ENCODE measurements around the gene SNRPD1.
"Not testable (repeated sequence)": the region's sequence is repeated elsewhere in the genome, so short reads cannot be mapped to it uniquely, and the experiment has no call there.

The SNRPD1 gene

GRCh38 chr18:21629089-21629832 is 17.1 kb downstream of the SNRPD1 start:
- no peaks in the 10 kb centered on the region for H3K27me3 ChIP-seq (ENCODE audit: control insufficient read depth, insufficient read depth, low read length)
- TF ChIP-seq CTCF (IDR thresholded peaks at IDR 0.05) = no peak
- H3K4me2 ChIP-seq (ENCODE audit: low read length) = no peak overlapping the region
- no peaks in the 10 kb centered on the region for H3K4me1 ChIP-seq
- no peak overlapping the region for H2AFZ ChIP-seq
- no peaks in the 10 kb centered on the region for H3K9me3 ChIP-seq (ENCODE audit: control insufficient read depth, low read length)
- no peak overlapping the region for H3K27ac ChIP-seq
- no peaks in the 10 kb centered on the region for H3K36me3 ChIP-seq (ENCODE audit: control insufficient read depth, insufficient read depth, low read length)
- H3K4me3 ChIP-seq (ENCODE audit: low read depth, low read length) = no peak overlapping the region
- no peaks in the 10 kb centered on the region for H3K79me2 ChIP-seq
- H3K9ac ChIP-seq = no peak overlapping the region

- Histone ChIP-seq H3K9ac (no peak overlapping the region), H3K27ac (no peak overlapping the region), H3K79me2 (no peaks in the 10 kb centered on the region), H3K4me3 (ENCODE audit: low read depth, low read length) (no peak overlapping the region), H3K36me3 (ENCODE audit: control insufficient read depth, insufficient read depth, low read length) (no peaks in the 10 kb centered on the region), H3K9me3 (ENCODE audit: control insufficient read depth, low read length) (no peaks in the 10 kb centered on the region), H3K27me3 (ENCODE audit: control insufficient read depth, insufficient read depth, low read length) (no peaks in the 10 kb centered on the region), H2AFZ (no peak overlapping the region), H3K4me2 (ENCODE audit: low read length) (no peak overlapping the region), H3K4me1 (no peaks in the 10 kb centered on the region)
- no peak for TF ChIP-seq CTCF (IDR thresholded peaks at IDR 0.05)
Measured at GRCh38 chr18:21632393-21632792, 20.3 kb downstream of the SNRPD1 start.

DNA sequence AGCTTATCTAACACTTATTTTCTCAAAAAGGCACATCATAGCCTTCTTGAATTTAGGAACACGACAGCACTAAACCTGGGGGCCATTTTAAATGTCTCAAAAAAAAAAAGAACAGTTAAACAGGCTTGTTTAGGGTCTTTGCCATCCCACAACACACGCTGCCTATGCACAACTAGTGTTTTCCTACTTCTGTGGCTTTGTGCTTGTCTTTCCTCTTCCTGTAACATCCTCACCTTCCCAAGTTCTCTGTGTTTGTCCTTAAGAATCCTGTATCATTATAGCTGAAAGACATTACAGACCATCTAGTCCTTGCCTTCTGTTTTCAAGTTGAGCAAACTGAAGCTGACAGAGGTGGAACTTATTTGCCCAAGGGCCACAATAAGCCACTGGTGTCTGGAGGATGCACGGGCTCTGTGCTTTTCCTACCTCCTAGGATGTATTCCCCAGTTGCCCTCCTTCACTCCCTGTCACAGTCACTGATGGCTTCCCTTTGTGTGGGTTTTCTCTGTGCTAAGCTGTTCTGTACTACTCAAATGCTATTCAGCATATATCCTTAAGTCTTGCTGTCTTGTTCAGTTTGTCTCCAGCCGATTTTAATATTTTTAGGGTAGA is 22.6 kb downstream of the SNRPD1 start:
- Histone ChIP-seq H3K27me3 (ENCODE audit: control insufficient read depth, insufficient read depth, low read length) (no peaks in the 10 kb centered on the region), H3K9me3 (ENCODE audit: control insufficient read depth, low read length) (no peaks in the 10 kb centered on the region)

GRCh38 chr18:21636769-21637168 is 24.7 kb downstream of the SNRPD1 start:
- Histone ChIP-seq H2AFZ (no peak overlapping the region), H3K4me3 (ENCODE audit: low read depth, low read length) (no peak overlapping the region), H3K9me3 (ENCODE audit: control insufficient read depth, low read length) (no peaks in the 10 kb centered on the region), H3K36me3 (ENCODE audit: control insufficient read depth, insufficient read depth, low read length) (no peaks in the 10 kb centered on the region), H3K4me1 (no peaks in the 10 kb centered on the region), H3K9ac (no peak overlapping the region), H3K27ac (no peak overlapping the region), H3K79me2 (no peaks in the 10 kb centered on the region), H3K4me2 (ENCODE audit: low read length) (no peak overlapping the region), H3K27me3 (ENCODE audit: control insufficient read depth, insufficient read depth, low read length) (no peaks in the 10 kb centered on the region)
- no peak for TF ChIP-seq CTCF (IDR thresholded peaks at IDR 0.05)

More for the DNA sequence above, 22.6 kb downstream of the SNRPD1 start:
- Histone ChIP-seq H3K36me3 (ENCODE audit: control insufficient read depth, insufficient read depth, low read length) (no peaks in the 10 kb centered on the region), H2AFZ (no peak overlapping the region), H3K79me2 (no peaks in the 10 kb centered on the region), H3K4me3 (ENCODE audit: low read depth, low read length) (no peak overlapping the region), H3K4me1 (no peaks in the 10 kb centered on the region), H3K4me2 (ENCODE audit: low read length) (no peak overlapping the region), H3K9ac (no peak overlapping the region), H3K27ac (no peak overlapping the region)
- no peak for TF ChIP-seq CTCF (IDR thresholded peaks at IDR 0.05)

DNA sequence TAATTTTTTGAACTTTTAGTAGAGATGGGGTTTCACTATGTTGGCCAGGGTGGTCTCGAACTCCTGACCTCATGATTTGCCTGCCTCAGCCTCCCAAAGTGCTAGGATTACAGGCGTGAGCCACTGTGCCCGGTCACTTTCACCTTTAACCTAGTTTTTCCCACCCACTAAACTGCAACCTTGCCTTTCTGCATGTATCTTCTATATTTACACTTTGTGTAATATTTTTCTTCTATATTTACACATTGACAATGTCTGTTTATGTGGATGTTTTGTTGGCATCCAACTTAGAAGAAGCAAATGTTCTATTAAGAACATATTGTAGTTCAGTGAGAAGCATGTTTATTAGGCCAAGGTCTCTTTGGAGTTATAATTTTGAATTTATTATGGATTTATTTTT is 26.7 kb downstream of the SNRPD1 start:
- H3K4me2 ChIP-seq (ENCODE audit: low read length) = no peak overlapping the region
- no peaks in the 10 kb centered on the region for H3K27me3 ChIP-seq (ENCODE audit: control insufficient read depth, insufficient read depth, low read length)
- H3K27ac ChIP-seq = no peak overlapping the region

GRCh38 chr18:21640375-21640774 is 28.3 kb downstream of the SNRPD1 start:
- H2AFZ ChIP-seq; H3K4me2 ChIP-seq (ENCODE audit: low read length); H3K9me3 ChIP-seq (ENCODE audit: control insufficient read depth, low read length); H3K27ac ChIP-seq; H3K4me1 ChIP-seq; H3K36me3 ChIP-seq (ENCODE audit: control insufficient read depth, insufficient read depth, low read length); H3K27me3 ChIP-seq (ENCODE audit: control insufficient read depth, insufficient read depth, low read length); H3K9ac ChIP-seq; H3K4me3 ChIP-seq (ENCODE audit: low read depth, low read length); H3K79me2 ChIP-seq: not testable (repeated sequence)

More for the DNA sequence above, 26.7 kb downstream of the SNRPD1 start:
- Histone ChIP-seq H3K79me2 (no peaks in the 10 kb centered on the region), H3K36me3 (ENCODE audit: control insufficient read depth, insufficient read depth, low read length) (no peaks in the 10 kb centered on the region), H3K9me3 (ENCODE audit: control insufficient read depth, low read length) (no peaks in the 10 kb centered on the region), H3K9ac (no peak overlapping the region), H3K4me1 (no peaks in the 10 kb centered on the region), H3K4me3 (ENCODE audit: low read depth, low read length) (no peak overlapping the region), H2AFZ (no peak overlapping the region)
- TF ChIP-seq CTCF (IDR thresholded peaks at IDR 0.05) = no peak
